ENCODE data around the gene MED15. TPM values are rescaled to one million over a fixed set of nuclear protein-coding genes. Genes with fewer than 3 reads are reported as not detected.
"Not testable (repeated sequence)": the region's sequence is repeated elsewhere in the genome, so short reads cannot be mapped to it uniquely, and the experiment has no call there.

Gene MED15, protein sequence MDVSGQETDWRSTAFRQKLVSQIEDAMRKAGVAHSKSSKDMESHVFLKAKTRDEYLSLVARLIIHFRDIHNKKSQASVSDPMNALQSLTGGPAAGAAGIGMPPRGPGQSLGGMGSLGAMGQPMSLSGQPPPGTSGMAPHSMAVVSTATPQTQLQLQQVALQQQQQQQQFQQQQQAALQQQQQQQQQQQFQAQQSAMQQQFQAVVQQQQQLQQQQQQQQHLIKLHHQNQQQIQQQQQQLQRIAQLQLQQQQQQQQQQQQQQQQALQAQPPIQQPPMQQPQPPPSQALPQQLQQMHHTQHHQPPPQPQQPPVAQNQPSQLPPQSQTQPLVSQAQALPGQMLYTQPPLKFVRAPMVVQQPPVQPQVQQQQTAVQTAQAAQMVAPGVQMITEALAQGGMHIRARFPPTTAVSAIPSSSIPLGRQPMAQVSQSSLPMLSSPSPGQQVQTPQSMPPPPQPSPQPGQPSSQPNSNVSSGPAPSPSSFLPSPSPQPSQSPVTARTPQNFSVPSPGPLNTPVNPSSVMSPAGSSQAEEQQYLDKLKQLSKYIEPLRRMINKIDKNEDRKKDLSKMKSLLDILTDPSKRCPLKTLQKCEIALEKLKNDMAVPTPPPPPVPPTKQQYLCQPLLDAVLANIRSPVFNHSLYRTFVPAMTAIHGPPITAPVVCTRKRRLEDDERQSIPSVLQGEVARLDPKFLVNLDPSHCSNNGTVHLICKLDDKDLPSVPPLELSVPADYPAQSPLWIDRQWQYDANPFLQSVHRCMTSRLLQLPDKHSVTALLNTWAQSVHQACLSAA
- polyA plus RNA-seq (ENCODE audit: insufficient read length in 4 of 4) = 10 to 100 TPM; 33.3 to 64.4 (median 38.6) TPM

DNA sequence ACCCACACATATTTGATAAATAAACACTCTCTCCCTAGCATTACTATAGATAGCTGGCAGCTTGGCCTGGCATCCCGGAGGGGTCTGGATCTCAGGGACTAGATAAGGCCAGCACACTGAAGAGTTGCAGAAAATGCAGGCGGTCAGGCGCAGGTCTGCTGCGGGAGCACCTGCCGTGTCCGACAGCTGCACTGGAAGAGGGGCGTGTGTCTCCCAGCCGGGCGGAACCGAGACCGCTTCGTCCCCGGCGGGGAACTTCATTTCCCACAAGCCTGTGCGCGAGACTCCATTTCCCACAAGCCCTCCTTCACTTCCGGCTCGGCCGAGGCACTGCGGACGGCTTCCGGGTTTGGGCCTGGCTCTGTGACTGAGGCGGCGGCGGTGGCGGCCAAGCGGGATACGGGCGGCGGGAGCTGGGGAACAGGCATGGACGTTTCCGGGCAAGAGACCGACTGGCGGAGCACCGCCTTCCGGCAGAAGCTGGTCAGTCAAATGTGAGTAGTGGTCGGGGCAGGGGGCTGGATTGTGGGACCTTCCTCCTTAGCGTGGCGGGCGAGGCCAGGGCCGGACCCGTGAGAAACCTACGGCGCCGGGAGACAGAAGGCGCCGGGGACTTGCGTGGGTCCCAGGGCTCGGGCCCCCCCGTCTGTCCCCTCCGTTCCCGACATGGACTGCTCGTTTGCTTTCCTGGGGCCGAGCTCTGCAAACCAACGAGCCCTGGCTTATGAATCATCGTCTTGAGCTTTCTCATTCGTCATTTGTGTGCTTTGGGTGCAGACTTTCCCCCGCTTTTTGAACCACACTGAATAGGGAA lies at the start of gene MED15:
TSS of gene MED15 (plus strand) at position 358 of the 814 bp plus-strand sequence. CDS start at position 427, 69 bp downstream.
- DNase-seq (ENCODE audit: low read depth in 4 of 4, low spot score in 3 of 4) = peak in 2 of 4 donors; percentile 69 to 80

- no peak for DNase-seq (ENCODE audit: low read depth in 4 of 4, low spot score in 3 of 4)
Observed at GRCh38 chr22:20458530-20459151, 48.8 kb upstream of the MED15 start.

DNA sequence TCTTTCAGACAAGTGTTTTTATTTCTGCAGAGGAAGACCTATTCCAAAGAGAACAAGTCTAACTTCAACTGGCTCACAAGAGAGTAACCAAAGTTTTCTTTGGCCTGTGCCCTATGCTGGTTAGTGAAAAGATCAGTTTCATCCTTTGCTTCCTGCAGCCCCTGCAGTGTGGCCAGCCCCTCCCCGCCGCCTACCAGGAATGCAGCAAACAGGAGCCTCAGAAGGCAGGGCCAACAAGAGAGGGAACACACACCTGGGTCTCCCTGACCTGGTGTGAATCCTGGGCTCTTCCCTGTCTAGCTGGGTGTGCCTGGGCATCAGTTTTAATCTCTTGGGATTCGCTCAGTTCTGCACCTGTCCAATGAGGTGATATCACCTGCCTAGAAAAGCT lies 48.3 kb upstream of the MED15 start:
- no peak for DNase-seq (ENCODE audit: low read depth in 4 of 4, low spot score in 3 of 4)

GRCh38 chr22:20459862-20460261 lies 47.5 kb upstream of the MED15 start:
- no peak for DNase-seq (ENCODE audit: low read depth in 4 of 4, low spot score in 3 of 4)

GRCh38 chr22:20463324-20464095 lies 43.9 kb upstream of the MED15 start:
- no peak for DNase-seq (ENCODE audit: low read depth in 4 of 4, low spot score in 3 of 4)

GRCh38 chr22:20464096-20464614 lies 43.3 kb upstream of the MED15 start:
- no peak for DNase-seq (ENCODE audit: low read depth in 4 of 4, low spot score in 3 of 4)

DNA sequence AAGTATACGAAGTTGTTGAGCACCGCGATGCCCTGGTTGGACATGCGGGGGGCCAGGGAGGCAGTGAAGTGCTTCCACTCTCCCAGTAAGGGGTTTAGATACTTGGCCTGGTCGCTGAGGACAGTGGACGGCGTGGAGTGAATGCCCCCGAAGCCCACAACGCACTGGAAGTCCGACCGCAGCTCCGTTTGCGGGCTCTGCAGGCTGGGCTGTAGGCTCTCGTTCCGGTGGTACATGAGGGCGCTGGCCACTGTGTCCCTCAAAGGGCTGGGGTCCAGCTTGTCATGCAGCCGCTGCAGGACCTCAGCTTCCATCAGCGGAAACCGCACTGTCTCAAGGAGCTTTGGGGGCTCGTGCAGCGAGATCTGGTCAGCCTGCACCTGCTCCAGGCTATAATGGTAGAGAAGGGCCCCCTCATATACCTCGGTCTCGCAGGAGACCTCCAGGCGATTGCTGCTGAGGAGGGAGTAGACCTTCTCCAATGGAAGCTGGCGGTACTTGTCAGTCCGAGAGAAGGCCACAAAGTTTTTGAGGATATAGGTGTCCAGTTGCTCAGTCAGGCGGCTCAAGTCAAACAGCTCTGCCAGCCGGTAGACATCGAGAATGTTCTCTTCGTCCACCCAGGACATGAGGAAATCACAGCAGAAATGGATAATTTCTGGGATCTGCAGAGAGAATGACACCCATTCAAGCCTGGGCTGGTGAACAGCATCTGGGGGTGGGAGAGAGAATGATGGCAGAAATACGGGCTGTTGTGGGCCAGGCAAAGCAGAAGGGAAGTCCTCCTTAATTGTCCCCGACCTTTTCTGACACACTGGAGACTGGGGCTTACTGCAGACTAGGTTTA lies 42.3 kb upstream of the MED15 start:
- no peak for DNase-seq (ENCODE audit: low read depth in 4 of 4, low spot score in 3 of 4)

GRCh38 chr22:20465759-20466077 lies 41.7 kb upstream of the MED15 start:
- DNase-seq (ENCODE audit: low read depth in 4 of 4, low spot score in 3 of 4) = no peak

DNA sequence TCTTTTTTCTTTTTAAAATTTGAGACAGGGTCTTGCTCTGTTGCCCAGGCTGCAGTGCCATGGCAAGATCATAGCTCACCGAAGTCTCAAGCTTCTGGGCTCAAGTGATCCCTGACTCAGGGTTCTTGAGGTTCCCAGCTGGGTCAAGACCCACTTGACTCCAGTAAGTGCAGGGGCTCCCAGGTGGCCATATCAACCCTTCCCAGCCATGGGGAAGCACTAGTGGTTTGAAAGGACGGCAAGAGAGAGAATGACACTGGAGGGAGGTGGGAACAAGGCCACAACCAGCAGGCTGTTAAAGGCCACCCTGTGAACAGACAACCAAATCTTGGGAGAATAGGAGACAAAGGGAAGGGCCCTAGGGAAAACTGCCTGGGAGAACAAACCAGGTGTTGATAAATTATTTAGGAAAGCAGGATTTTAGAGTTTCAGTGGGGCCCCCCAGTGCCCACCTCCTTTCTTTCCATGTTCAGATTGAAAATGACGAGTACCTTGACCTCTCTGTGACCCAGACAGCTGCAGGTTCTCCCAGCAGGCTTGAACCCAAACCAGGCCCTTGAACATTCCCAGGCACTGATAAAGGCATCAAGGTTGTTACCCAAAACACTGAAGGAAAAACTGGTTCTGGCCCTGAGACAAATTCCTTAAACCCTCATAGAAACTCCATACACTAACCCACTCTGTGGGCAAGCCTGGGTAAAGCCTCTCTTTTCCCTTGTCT lies 40.6 kb upstream of the MED15 start:
- DNase-seq (ENCODE audit: low read depth in 4 of 4, low spot score in 3 of 4) = no peak

DNA sequence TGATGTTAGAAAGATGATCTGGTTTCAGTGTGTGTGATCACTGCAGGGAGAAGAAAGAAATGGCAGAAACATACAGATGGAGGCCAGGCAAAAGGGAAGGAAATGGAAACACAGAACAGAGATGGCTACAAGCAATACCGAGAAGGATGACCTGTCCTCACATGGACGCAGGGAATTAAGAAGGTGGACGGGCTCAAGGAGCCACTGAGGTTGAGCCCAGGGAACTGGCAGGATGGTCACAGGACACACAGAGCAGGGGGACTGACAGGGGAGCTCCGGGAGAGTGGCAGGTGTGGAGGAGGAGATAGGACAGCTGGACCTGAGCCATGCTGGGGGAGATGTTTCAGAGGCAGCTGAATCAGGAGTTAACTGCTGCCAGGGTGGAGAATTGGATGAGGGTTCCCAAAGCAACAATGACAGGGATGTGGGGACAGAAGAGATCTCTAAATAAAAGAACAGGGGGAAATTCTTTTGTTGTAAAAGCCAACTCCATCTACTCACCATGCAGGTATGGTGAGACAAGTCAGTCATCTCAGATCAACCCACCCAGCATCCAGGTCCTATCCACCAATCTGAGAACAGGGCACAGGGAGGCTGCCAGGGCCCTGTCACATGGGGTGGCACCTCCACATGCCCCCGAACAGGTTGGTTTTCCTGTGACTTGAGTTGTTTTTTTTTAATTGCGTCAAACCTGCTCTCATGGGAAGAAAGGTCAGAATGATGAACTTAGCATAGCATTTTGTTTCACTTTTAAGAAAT lies 38.1 kb upstream of the MED15 start:
- DNase-seq (ENCODE audit: low read depth in 4 of 4, low spot score in 3 of 4) = no peak

DNA sequence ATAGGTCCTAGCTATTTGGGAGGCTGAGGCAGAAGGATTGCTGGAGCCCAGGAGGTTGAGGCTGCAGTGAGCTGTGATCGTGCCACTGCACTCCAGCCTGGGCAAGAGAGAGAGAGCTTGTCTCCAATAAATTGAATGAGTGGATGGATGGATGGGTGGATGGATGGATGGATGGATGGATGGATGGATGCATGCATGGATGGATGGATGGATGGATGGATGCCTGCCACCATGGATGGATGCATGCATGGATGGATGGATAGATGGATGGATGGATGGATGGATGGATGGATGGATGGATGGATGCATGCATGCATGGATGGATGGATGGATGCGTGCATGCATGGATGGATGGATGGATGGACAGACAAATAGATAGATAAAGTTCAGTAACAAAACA lies 36.9 kb upstream of the MED15 start:
- not testable (repeated sequence) for DNase-seq (ENCODE audit: low read depth in 4 of 4, low spot score in 3 of 4)

GRCh38 chr22:20471126-20471833 lies 36.1 kb upstream of the MED15 start:
- no peak for DNase-seq (ENCODE audit: low read depth in 4 of 4, low spot score in 3 of 4)

- no peak for DNase-seq (ENCODE audit: low read depth in 4 of 4, low spot score in 3 of 4)
Observed at GRCh38 chr22:20472629-20473442, 34.6 kb upstream of the MED15 start.

- DNase-seq (ENCODE audit: low read depth in 4 of 4, low spot score in 3 of 4) = no peak
Observed at GRCh38 chr22:20475115-20475436, 32.3 kb upstream of the MED15 start.

GRCh38 chr22:20475569-20475968 lies 31.8 kb upstream of the MED15 start:
- DNase-seq (ENCODE audit: low read depth in 4 of 4, low spot score in 3 of 4) = not testable (repeated sequence)

DNA sequence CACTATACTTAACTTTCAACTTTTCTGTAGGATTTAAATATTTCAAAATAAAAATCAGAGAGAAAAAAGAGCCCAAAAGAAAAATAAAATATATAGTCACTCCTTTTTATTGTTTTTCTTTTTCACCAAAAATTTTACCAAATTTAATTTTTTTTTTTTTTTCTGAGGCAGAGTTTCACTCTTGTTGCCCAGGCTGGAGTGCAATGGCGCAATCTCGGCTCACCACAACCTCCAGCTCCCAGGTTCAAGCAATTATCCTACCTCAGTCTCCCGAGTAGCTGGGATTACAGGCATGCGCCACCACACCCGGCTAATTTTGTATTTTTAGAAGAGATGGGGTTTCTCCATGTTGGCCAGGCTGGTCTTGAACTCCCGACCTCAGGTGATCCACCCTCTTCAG lies 29.4 kb upstream of the MED15 start:
- not testable (repeated sequence) for DNase-seq (ENCODE audit: low read depth in 4 of 4, low spot score in 3 of 4)

Measured in left renal pelvis (tissue), 4 donors.